MM.1S (cell line): ENCODE measurements around the gene TMEM135.

ENCODE experiments used
- DNase-seq: peaks from one replicate; pipeline ENCODE4 v3.0.0-alpha.2; 2015
- H2AFZ ChIP-seq: fragments of 300-600 bp; sonication (generic); 2 replicates; pipeline ENCODE4 v1.6.0; 2016; ENCODE audit warnings: antibody characterized with exemption, low read length
- H3F3A ChIP-seq: fragments of 300-600 bp; sonication (generic); 2 replicates; pipeline ENCODE4 v1.6.1; 2016; ENCODE audit warnings: mild to moderate bottlenecking, antibody characterized with exemption, low read length, moderate library complexity, mixed read lengths; ENCODE audit not compliant: insufficient read depth
- H3K27ac ChIP-seq: fragments of 300-600 bp; sonication (generic); 2 replicates; pipeline ENCODE4 v1.5.1; 2016; ENCODE audit warnings: mild to moderate bottlenecking, low read length
- H3K27me3 ChIP-seq: fragments of 300-600 bp; sonication (generic); replicated peaks from 2 replicates; pipeline ENCODE4 v1.6.0; 2016; ENCODE audit warnings: low read length; ENCODE audit not compliant: insufficient read depth
- H3K36me3 ChIP-seq: fragments of 300-600 bp; sonication (generic); replicated peaks from 2 replicates; pipeline ENCODE4 v1.6.1; 2016; ENCODE audit warnings: mild to moderate bottlenecking, low read length, mixed read lengths; ENCODE audit not compliant: insufficient read depth
- H3K4me1 ChIP-seq: fragments of 300-600 bp; sonication (generic); 2 replicates; pipeline ENCODE4 v1.6.1; 2016; ENCODE audit warnings: low read length, mixed read lengths
- H3K4me2 ChIP-seq: fragments of 300-600 bp; sonication (generic); 2 replicates; pipeline ENCODE4 v1.6.0; 2016; ENCODE audit warnings: low read depth, low read length
- H3K4me3 ChIP-seq: fragments of 300-600 bp; sonication (generic); 2 replicates; pipeline ENCODE4 v1.5.1; 2016; ENCODE audit warnings: low read length, mixed read lengths
- H3K79me2 ChIP-seq: fragments of 300-600 bp; sonication (generic); 2 replicates; pipeline ENCODE4 v1.6.1; 2016; ENCODE audit warnings: mixed run types, low read length, mixed read lengths
- H3K9ac ChIP-seq: fragments of 300-600 bp; sonication (generic); 2 replicates; pipeline ENCODE4 v1.6.1; 2016; ENCODE audit warnings: low read length, mixed read lengths
- H3K9me2 ChIP-seq: fragments of 300-600 bp; sonication (generic); replicated peaks from 2 replicates; pipeline ENCODE4 v1.6.1; 2016; ENCODE audit warnings: mild to moderate bottlenecking, low read length, mixed read lengths; ENCODE audit not compliant: insufficient read depth
- H3K9me3 ChIP-seq: fragments of 300-600 bp; sonication (generic); replicated peaks from 2 replicates; pipeline ENCODE4 v1.6.1; 2016; ENCODE audit warnings: mild to moderate bottlenecking, low read length, mixed read lengths; ENCODE audit not compliant: insufficient read depth
- H4K20me1 ChIP-seq: fragments of 300-600 bp; sonication (generic); 2 replicates; pipeline ENCODE4 v1.6.1; 2016; ENCODE audit warnings: mild to moderate bottlenecking, low read length, moderate library complexity, mixed read lengths; ENCODE audit not compliant: insufficient read depth
- EZH2 ChIP-seq: fragments of 300-600 bp; sonication (generic); optimal IDR thresholded peaks from 2 replicates; pipeline ENCODE3; 2017; ENCODE audit warnings: low read depth, mild to moderate bottlenecking, antibody characterized with exemption, low read length, mixed read lengths
- EZH2phosphoT487 ChIP-seq: fragments of 300-600 bp; sonication (generic); IDR thresholded peaks from 2 replicates; pipeline ENCODE4 v1.6.1; 2018; ENCODE audit warnings: antibody characterized with exemption, low read length
- TF ChIP-seq, protein P1 (sequence below): fragments of 300-600 bp; sonication (generic); IDR thresholded peaks from 2 replicates; pipeline ENCODE4 v1.5.1; 2016; ENCODE audit warnings: antibody characterized with exemption, low read length, mixed read lengths

Gene TMEM135

DNA sequence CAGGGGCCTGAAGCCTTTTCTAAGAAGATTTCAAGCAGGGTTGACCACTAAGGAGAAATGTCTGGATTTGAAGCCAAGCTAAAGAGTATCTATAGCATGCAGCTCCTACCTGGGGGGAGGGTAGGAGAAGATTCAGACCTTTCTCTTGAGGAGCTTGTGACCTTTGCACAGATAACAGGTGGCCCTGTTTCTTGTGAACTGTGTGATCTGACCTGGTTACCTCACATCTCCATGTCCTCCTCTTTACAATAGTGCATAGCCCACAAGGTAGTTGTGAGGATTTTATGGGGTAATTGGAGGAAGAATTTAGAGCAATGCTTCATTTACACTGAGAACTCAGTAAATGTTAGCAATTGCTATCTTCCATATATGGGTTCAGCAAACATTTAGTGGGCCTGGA lies 310.1 kb downstream of the TMEM135 start:
- Histone ChIP-seq H4K20me1 (no peaks in the 10 kb centered on the region), H3K27me3 (no peaks in the 10 kb centered on the region), H3K27ac (no peak overlapping the region), H3K9ac (no peak overlapping the region), H3K9me3 (no peaks in the 10 kb centered on the region), H3K79me2 (no peaks in the 10 kb centered on the region), H3F3A (peaks cover 3% of the 10 kb centered on the region; the same call in 1 of the 2 replicates), H3K36me3 (no peaks in the 10 kb centered on the region), H3K4me3 (no peak overlapping the region), H3K9me2 (no peaks in the 10 kb centered on the region), H2AFZ (no peak overlapping the region), H3K4me1 (peaks cover 18% of the 10 kb centered on the region), H3K4me2 (no peak overlapping the region)
- DNase-seq: no peak
- TF ChIP-seq, protein P1, sequence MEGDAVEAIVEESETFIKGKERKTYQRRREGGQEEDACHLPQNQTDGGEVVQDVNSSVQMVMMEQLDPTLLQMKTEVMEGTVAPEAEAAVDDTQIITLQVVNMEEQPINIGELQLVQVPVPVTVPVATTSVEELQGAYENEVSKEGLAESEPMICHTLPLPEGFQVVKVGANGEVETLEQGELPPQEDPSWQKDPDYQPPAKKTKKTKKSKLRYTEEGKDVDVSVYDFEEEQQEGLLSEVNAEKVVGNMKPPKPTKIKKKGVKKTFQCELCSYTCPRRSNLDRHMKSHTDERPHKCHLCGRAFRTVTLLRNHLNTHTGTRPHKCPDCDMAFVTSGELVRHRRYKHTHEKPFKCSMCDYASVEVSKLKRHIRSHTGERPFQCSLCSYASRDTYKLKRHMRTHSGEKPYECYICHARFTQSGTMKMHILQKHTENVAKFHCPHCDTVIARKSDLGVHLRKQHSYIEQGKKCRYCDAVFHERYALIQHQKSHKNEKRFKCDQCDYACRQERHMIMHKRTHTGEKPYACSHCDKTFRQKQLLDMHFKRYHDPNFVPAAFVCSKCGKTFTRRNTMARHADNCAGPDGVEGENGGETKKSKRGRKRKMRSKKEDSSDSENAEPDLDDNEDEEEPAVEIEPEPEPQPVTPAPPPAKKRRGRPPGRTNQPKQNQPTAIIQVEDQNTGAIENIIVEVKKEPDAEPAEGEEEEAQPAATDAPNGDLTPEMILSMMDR: no peak
- no peak for TF ChIP-seq EZH2
- TF ChIP-seq EZH2phosphoT487: no peak

DNA sequence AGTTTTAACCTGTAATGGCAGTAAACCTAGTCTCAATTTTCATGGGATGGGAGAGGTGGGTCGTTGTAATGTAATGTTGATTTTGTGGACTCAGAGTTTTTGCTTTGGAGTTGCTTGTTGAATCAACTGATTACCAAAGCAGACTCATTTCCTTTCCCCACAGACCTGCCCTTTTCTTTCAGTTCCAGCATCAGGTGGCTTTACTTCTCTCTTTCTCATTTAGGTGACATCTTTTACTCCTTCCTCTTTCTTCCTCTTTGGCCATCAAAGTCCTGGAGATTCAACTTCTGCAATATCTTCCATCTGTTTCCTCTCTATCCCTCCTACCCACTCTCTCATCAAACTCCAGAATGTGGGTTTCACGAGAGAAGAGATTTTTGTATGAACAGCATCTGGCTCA lies 313.9 kb downstream of the TMEM135 start:
- H4K20me1 ChIP-seq: no peaks in the 10 kb centered on the region

DNA sequence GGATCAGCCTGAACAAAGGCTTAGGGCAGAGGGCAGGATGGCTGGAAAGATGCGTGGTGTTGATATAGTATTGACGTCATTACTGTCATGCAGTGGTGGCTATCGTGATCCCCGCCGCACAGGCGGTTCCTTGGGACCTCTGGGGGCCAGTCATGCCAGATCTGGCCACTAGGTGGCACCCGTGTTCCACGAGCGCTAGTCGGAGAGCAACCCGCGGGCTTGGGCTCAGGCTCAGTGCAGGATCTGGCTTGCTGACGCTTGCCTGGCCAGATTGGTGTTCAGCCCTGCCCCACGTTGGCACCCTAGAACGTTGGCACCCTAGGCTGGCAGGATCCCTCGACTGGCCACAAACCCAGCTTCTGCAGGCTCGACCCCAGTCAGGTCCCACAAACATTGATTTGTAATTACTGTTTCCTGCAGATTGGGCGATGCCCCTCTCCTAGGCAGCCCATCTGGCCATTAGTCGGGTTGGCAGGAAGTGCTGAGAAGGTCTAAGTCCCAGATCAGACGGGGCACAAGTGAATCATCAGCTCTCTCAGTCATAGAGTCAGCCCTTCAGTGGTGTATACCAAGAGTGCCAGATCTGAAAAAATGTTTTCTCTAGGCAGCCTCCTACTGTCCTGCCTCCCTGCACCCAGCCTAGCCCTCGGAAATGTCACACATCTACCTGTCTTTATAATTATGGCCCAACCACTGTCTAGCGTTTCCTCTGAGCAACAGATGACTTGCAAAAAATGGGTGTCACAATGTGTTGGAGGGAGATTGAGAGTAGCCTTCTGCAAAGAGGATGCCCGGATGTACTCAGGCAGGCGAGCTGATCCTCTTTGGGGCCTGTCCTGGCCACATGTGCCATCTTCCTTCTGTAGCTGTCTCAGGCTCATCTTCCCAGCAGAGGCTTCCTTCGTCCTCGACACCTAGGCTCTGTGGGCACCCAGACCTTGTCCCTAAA lies 315.3 kb downstream of the TMEM135 start:
- no peak for TF ChIP-seq EZH2
- TF ChIP-seq, protein P1: peak; percentile 99
- peak overlapping the region; percentile 12; the same call in 1 of the 2 replicates for H3K9ac ChIP-seq
- DNase-seq: peak; percentile 88
- H3K9me3 ChIP-seq: no peaks in the 10 kb centered on the region
- H3K4me3 ChIP-seq: peak overlapping the region; percentile 28; the same call in 1 of the 2 replicates
- H3K9me2 ChIP-seq: no peaks in the 10 kb centered on the region
- H3K79me2 ChIP-seq: no peaks in the 10 kb centered on the region
- H2AFZ ChIP-seq: peak overlapping the region; percentile 79
- no peaks in the 10 kb centered on the region for H4K20me1 ChIP-seq
- no peaks in the 10 kb centered on the region for H3K36me3 ChIP-seq
- H3K4me1 ChIP-seq: peaks cover 66% of the 10 kb centered on the region
- peak overlapping the region; percentile 55; the same call in 1 of the 2 replicates for H3K4me2 ChIP-seq
- H3F3A ChIP-seq: peaks cover 25% of the 10 kb centered on the region
- H3K27ac ChIP-seq: peak overlapping the region; percentile 55; the same call in 1 of the 2 replicates
- H3K27me3 ChIP-seq: no peaks in the 10 kb centered on the region

More for the DNA sequence above, 313.9 kb downstream of the TMEM135 start:
- Histone ChIP-seq H3K9ac (no peak overlapping the region), H3K27me3 (no peaks in the 10 kb centered on the region), H3K4me2 (peak overlapping the region; percentile 52), H3K27ac (peak overlapping the region; percentile 19; the same call in 1 of the 2 replicates), H3K4me3 (no peak overlapping the region), H3K9me2 (no peaks in the 10 kb centered on the region), H3F3A (peaks cover 16% of the 10 kb centered on the region), H3K4me1 (peaks cover 52% of the 10 kb centered on the region), H3K36me3 (no peaks in the 10 kb centered on the region), H2AFZ (0 out of 2 replicates have a peak overlapping the region, but pooled peaks have one; percentile 30), H3K9me3 (no peaks in the 10 kb centered on the region), H3K79me2 (no peaks in the 10 kb centered on the region)
- TF ChIP-seq EZH2 (no peak), EZH2phosphoT487 (no peak)
- TF ChIP-seq, protein P1: no peak
- no peak for DNase-seq
